CD4-positive, alpha-beta T cell treated with Interleukin-4 for 1 hour (primary cell): ENCODE results near the gene FOSB.
"Not testable (repeated sequence)": the region's sequence is repeated elsewhere in the genome, so short reads cannot be mapped to it uniquely, and the experiment has no call there.

Experiments
- DNase-seq, 2 donors: peaks; one replicate each; pipeline ENCODE4 v3.0.0-alpha.2; 2020 to 2022

Gene FOSB

DNA sequence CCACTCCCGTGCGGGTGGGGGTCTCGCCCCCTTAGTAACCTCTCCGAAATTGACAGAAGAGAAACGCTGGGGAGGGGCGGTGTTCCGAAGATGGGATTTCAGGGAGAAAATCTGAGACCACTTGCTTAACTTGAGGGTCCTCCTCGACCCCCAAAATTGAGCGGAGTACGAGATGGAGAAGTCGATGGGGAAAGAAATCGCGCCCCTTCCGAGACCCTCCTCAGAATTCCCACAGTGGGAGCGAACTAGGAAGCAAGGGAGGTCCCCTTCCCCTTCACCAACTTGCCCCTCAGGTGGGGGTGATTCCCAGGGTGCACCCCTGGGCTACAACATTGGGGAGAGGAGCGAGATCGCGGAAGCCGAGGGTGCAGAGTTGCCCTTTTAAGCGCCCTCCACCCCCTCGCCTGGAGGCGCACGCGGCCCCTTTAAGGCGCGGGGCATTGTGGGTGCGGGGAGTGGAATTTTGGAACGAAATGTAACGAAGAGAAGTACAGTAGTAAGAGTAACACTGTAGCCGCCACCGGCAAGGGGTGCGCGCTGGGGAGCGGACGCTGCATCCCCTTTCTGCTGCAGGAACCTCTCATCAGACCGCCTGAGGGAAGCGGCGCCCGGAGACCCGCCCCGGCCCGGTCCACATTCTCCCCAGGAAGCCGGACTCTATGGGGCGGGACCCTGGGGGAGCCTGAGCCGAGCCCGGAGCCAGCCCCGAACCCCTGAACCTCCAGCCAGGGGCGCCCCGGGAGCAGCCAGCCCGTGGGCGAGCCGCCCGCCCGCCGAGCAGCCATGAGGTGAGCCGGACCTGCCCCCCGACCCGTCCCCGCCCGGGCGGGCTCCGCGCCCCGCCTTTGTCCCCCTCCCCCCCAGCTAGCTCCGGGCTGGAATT is 39.4 kb downstream of the FOSB start, which contains the start of gene VASP:
Gene VASP (plus strand): TSS at position 491 of the 883 bp plus-strand sequence. CDS start 293 bp downstream, at position 784.
- DNase-seq, result peak; percentile 91 to 92

DNA sequence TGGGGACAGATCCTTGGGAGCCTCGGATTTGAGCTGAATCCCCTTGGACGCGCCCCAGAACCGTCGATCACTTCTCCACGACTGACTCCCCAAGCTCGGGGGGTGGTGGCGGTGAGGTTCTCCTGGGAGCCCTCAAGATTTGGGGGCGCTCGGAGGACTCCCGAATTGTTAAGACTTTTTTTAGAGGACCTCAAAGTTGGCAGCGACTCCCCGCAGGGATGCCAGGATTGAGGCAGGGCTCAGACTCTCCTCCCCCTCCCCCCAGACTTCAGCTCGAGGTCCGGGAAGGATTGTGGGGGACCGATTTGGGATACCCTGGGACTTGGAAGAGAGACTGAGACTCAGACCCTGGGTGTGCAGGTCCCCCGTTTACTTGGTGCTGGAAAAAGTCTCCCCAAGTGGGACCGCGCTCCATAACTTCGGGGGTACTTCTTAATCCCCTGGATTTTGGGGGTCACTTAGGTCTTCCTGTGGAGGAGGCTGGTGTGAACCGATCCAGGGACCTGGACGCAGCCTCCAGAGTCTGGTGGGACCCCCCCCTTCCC is 40.1 kb downstream of the FOSB start:
- no peak for DNase-seq

DNA sequence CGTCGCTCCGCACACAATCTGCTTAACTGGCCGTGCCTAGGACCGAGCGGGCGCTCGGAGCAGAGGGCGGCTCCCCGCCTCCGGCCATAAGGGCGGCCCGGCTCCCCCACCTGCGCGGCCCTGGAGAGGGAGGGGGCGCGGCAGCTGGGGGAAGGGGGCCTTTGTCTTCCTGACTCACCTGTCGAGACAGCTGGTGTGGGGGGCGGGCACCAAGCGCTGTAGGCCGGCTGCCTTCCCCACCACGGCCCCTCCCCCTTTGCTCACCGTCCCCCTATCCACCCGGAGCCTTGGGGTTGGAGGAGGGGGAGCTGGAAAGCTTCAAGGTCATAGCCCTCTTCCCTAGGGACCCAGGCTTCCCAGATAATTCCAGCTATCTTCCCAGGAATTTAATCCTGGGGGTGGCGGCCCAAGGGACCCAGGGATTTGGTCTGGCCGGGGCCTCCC is 40.6 kb downstream of the FOSB start:
- peak in 1 of 2 donors; percentile 39 for DNase-seq

DNA sequence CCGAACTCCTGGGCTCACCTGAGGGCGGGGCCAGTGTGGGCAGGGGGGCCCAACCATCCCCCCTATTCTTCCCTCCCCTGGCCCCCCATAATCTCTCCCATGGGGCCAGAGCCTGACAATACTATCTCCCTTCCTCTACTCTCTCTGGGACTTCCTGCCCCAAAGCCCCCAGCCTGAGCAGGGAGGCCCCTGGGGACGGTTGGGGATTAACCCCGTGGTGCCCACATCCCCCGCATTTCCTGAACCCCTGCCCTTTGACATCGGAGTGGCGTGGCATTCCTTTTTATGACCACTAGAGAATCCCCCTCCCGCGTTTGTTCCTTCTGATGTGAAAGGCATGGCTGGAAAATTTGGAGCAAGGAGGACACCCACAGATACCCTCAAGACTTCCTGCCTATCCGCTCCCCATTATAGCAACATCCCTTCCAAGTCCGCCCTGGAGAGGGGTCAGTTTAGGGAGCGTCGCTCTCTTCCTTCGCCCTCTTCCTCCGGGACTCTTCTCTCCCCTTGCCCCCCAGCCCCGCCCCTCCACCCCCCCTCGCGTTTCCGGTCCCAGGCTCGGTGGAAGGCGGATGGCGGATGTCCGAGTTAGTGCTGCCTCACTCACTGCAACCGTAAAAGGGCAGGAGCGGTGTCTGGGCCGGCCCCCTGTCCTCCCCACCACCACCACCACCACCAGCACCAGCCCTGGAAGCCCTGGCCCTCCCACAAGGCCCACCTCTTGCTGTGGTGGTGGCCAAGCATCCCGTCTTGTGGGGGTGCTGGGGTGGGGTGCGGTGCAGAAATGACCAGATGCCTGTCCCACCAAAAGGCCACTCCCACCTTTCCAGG is 41.3 kb downstream of the FOSB start:
- peak; percentile 56 to 59 for DNase-seq

DNA sequence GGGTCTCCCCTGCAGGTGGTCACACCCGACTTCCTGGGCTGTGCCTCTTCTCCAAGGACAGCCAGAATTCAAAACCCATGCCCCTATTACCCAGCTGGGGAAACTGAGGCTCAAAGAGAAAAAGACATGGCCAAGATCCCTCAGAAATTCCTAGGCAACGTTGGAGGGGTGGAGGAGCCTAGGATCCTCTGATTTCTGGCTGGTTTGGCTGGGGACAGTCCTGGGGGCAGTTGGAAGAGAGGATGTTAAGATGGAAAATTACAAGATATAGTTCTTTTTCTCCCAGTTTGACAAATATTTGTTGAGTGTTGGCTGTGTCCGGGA is 41.9 kb downstream of the FOSB start:
- no peak for DNase-seq

DNA sequence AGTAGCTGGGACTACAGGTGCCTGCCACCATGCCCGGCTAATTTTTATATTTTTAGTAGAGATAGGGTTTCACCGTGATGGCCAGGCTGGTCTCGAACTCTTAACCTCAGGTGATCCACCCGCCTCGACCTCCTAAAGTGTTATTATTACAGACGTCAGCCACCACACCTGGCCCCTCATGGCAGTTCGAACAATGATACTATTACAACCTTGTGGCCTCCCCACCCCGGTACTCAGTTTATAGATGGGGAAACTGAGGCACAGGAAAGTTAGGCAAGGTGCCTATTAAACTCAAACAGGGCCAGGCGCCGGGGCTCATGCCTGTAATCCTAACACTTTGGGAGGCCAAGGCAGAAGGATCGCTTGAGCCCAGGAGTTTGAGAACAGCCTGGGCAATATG is 42.6 kb downstream of the FOSB start:
- DNase-seq, result not testable (repeated sequence)

DNA sequence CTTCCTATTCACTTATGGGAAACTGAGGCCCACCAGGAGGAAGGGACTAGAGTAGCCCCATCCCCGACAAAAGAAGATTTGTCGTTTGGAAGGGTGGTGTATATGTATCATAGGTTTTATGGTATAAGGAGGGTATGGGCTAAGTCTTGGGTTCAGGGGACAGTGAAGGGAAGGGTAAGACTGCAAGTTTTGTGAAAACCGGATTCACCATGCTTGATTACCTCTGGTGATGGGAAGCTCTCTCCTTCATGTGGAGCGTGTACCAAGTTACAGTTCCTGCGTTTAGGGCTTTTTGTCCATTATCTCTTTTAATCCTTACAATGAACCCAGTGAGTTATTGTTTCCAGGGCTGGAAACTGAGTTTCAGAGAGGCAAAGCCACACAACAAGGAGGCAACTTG is 43.3 kb downstream of the FOSB start:
- no peak for DNase-seq

DNA sequence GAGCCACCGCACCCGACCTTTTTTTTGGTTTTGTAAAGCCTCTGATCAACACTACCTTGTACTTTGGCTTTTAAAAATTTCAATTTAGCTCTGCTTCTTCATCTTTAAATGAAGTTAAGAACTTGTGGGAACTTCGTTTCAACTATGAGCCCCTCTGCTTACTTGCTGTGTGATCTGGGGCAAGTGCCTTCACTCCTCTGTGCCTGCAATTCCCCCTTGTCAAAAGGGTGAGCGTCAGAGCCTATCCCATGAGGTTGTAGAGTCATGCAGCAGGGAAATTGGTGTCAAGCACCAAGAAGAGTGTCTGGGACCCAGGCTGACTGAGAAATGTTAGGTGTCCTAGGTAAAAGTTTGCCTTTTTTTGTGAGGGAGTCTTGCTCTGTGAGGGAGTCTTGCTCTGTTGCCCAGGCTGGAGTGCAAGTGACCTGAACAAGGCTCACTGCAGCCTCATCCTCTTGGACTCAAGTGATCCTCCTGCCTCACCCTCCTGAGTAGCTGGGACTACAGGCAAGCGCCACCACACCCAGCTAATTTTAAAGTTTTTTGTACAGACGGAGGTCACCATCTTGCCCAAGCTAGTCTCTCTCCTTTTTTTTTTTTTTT is 45.2 kb downstream of the FOSB start:
- DNase-seq, result no peak

DNA sequence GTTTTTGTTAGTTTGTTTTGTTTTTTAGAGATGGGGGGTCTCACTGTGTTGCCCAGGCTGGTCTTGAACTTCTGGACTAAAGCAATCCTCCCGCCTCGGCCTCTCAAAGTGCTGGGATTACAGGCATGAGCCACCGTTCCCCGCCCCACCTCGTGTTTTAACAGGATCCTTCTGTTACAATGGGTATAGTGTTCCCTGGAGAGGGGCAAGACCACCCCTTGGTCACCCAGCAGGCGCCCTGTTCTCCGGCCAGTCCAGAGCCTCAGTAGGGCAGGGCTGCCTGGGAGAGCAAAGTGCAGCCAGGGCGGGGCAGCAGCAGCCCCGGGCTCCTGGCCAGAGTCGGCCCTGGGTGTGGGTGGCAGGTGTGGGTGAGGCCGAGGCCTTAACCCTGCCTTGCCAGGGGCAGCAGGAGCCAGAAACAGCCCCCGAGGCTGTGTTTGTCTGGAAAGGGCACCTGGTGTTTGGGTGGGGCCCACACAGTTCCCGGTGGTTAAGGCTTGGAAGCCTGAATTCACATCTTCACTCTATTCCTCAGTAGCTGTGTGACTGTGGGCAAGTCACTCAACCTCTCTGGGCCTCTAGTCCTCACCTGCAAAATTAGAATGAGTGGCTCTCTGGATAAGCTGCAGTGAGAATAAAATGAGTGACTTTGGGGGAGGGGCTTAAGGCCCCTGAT is 46.7 kb downstream of the FOSB start:
- DNase-seq, result no peak

DNA sequence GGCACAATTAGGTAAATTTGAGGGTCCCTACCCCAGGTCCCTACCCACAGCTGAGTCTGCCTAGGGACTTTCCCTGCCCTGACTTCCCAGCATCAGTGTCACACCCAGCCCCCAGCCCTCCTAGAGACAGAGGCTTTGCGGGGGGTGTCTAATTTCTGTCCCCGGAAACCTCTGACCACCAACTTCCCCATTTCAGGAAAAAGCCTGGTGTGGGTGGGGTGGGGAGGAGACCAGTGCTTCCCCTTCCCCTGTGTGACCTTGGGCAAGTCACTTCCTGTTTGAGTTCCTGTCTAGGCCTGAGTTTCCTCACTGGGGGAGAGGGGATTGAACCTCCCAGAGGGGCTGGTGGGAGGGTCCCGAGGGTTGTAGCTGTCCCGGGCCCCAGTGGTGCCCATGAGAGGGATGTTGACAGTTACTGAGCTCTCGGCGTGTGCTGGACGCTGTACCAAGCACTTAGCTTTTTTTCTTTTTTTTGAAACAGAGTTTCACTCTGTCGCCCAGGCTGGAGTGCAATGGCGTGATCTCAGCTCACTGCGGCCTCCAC is 47.4 kb downstream of the FOSB start:
- DNase-seq, result peak; percentile 55 to 83

DNA sequence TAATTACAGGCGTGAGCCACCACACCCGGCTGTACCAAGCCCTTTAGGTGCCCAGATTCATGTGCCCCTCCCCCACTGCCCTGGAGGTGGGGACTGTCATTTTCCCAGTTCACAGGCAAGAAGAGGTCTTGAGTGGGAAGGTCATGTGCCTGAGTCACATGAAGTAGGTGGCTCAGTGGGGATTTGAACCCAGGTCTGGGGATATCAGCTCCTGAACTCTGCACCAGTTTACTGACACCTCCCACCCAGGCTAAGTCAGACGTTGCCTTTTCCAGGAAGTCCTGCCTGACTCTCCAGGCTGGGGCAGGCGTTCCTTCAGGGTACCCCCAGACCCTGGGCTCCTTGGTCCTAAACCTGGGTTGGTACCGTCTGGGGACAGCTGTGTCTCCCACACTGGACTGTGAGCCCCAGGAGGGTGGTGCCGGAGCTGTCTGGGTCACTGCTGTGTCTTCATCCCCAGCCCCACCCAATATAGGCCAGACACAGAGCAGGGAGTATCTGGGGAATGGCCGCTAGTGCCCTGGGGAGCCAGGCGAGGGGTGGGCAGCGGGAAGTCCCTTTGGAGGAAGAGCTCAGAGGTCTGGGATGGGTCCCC is 48.1 kb downstream of the FOSB start:
- no peak for DNase-seq

DNA sequence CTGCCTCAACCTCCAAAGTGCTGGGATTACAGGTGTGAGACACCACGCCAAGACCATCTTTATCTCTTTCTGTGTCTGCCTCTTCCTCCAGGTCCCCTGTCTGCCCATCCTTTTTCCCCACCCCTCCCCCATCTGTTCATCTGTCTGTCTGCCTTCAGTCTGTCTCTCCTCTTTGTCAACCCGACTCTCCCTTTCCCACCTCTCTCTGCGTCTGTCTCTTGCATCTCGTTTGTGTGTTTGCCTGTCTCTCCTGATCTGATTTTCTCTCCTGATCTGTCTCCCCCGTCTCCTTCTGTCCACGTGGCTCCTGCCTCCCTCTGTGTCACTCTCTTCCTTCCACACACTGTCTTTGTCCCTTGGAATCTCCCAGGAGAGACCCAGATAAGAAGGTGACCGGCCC is 49.4 kb downstream of the FOSB start:
- DNase-seq, result no peak

DNA sequence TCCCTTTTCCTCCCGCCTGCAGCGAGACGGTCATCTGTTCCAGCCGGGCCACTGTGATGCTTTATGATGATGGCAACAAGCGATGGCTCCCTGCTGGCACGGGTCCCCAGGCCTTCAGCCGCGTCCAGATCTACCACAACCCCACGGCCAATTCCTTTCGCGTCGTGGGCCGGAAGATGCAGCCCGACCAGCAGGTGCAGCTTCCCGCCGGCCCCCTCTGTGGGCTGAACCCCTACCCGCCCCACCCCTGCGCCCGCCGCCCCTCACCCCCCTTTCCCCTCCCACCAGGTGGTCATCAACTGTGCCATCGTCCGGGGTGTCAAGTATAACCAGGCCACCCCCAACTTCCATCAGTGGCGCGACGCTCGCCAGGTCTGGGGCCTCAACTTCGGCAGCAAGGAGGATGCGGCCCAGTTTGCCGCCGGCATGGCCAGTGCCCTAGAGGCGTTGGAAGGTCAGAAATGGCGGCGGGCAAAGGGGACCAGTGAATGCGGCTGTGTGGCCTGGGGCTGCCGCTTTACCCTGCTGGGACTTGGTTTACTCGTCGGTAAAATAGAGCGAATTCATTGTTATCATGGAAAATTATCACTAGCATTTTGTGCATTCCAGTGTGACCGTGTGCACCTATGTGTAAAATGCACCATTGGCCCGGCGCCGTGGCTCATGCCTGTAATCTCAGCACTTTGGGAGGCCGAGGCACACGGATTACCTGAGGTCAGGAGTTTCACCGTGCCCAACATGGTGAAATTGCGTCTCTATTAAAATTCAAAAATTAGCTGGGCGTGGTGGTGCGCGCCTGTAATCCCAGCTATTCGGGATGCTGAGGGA is 50.1 kb downstream of the FOSB start:
- no peak for DNase-seq

DNA sequence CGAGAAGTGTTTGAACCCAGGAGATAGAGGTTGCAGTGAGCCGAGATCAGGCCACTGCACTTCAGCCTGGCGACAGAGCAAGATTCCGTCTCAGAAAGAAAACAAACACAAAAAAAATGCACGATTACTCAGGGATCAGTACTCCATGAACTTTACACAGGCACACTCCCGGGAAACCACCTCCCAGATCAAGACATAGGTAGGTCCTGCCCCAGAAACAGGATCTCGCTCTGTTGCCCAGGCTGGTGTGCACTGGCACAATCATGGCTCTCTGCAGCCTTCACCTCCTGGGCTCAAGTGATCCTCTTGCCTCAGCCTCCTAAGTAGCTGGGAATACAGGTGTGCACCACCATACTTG is 50.7 kb downstream of the FOSB start:
- no peak for DNase-seq

DNA sequence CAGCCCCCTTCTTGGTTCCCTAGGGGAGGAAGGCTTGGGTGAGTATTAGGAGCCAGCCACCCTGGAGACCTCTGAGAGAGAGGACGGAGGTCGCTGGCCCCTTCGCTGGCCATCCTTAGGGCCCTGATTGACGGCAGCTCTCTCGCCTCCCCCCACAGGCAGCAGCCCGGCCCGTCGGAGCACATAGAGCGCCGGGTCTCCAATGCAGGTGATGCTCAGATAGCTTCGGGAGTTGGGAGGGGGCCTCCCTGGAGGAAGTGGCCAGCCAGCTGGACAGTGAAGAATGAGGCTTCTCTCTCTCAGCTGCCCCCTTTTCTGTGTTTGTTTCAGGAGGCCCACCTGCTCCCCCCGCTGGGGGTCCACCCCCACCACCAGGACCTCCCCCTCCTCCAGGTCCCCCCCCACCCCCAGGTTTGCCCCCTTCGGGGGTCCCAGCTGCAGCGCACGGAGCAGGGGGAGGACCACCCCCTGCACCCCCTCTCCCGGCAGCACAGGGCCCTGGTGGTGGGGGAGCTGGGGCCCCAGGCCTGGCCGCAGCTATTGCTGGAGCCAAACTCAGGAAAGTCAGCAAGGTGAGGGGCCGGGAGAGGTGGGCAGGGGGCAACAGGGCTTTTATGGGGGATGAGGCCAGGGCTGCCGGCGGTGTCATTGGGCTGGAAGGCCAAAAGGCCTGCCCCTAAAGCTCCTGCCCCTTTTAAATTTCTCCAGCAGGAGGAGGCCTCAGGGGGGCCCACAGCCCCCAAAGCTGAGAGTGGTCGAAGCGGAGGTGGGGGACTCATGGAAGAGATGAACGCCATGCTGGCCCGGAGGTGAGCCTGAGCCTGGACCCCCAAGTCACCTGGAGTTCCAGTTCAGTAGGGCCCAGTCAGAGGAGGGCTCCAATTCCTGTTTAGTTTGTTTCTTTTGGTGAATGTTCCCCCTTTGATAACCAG is 54.5 kb downstream of the FOSB start:
- DNase-seq, result no peak

DNA sequence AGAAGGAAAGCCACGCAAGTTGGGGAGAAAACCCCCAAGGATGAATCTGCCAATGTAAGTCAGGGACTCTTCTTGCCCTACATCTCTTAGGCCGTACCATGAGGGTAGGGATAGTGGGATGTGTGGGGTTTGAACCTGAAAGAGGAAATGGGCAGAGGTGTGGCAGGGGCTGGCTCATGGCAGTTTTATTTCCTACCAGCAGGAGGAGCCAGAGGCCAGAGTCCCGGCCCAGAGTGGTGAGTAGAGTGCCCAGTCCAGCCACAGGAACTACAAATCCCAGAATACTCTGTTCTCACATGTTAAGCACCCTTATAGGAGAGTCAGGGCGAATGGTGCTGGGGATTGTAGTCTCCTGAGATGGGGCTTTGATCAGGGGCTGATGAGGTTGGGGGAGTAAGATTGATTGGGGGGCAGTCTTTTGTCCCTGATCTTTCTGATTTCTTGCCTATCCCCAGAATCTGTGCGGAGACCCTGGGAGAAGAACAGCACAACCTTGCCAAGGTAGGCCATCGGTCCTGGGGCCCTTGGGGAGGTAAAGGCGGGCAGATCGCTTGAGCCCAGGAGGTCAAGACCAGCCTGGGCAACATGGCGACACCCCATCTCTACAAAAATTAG is 56.0 kb downstream of the FOSB start:
- DNase-seq, result peak; percentile 88 to 89

DNA sequence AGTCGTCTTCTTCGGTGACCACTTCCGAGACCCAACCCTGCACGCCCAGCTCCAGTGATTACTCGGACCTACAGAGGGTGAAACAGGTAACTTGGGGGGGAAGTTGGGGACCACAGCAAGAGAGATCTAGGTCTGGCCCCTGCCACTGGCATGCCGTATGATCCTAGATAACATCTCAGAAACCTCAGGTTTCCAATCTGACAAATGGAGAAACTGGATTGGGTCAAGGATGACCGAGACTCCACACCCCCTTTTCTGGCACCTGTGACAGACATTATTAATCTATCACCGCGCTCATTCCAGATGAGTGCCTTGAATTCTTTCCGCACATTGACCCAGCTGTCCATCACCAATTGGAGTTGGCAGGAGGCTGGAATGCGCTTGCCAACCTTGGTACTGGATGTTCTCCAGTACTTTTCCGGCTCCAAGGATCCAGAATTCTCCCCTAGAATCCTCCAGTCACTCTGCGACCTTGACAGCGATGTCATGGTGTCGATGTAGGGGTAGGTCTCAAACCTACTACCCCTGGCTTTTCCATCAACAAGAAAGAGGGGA is 56.9 kb downstream of the FOSB start:
- DNase-seq, result no peak
